GM18873 (cell line): ENCODE measurements around the gene CD300LF.

Experiments used
- ATAC-seq: cut with Tn5 transposase; IDR thresholded peaks from one replicate; pipeline ENCODE4 v1.9.1; 2021; ENCODE audit warnings: mild to moderate bottlenecking, moderate library complexity, moderate number of reproducible peaks; ENCODE audit not compliant: unreplicated experiment, low FRiP score

Gene CD300LF

DNA sequence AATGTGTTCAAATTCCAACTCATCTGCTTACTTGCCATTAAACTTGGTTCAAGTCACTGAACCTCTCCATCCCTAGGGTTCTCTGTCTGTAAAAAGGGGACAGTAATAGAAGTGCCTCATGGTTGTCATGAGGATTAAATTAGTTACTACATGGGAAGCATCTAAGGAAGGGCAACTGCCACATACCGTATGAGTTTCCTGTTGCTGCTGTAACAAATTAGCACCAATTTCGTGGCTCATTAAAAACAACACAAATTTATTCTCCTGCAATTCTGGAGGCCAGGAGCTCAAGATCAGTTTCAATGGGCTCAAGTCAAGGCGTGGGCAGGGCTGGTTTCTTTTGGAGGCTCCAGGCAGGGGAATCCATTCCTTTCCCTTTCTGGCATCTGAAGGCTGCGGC is 18.6 kb downstream of the CD300LF start:
- no peak for ATAC-seq

DNA sequence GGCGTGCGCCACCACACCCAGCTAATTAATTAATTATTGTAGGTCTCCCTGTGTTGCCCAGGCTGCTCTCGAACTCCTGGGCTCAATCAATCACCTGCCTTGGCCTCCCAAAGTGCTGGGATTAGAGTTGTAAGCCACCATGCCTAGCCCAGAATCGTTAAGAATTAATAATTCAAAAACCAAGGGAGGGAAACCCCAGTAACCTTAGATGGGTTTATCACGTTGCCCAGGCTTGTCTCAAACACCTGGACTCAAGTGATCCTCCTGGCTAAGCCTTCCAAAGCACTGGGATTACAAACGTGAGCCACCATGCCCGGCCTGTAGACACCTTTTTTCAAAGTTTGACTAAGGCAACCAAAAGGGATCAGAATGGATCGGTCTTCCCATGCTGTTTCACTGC is 21.6 kb downstream of the CD300LF start:
- no peak for ATAC-seq

DNA sequence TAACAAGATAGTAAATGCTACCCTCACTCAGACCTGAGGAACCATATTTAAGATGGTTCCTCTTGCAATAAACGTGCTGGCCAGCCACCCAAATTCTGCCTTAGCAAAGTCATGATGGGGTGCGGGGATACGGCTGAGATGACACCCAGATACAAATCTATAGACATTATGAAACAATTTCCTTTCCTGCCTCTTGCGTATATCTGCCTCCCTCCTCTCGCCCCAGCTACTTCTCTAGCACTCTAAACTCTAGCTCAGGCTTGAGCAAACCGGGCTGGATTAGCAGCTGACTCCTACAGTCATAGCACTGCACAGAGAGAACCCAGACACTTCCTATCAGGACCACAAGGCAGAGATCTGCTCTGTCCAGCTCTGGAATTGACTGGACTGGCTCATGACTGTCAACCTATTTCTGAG is 22.3 kb downstream of the CD300LF start:
- ATAC-seq, result no peak

DNA sequence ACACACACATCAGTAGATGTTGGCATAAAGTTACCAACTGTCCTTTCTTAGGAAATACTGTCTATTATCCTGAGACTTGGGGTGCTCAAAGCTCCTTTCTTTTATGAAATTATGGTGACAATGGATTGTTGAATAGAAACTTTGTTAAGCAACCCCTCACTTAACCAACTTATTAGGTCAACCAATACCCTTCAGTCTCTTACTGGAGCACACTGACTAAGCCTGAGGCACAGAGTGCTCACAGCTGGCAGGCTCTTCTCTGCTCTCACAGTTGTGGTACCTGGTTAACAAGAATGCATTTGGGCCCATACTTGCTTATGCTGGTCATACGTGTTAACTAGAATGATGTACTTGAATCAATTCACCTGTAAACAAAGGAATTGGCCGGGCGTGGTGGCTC is 24.8 kb downstream of the CD300LF start:
- ATAC-seq, result no peak

DNA sequence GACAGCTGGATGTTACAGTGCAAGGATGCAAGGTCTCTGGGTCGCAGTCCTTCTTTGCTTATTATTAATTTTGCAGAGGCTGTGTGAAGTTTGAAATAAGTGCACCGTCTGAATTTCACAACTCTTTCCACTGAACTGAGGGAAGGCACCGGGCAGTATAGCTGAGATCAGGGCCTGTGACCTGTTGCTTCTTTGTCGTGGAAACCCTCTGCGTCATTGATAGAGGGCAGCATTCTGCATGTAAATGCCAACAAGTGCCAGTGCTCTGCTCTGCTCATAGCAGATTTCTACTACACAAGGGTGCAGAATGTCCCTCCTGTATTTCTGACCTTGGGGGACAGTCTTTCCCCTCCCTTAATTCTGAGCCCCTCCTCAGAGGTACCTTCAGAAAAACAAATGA is 26.0 kb downstream of the CD300LF start:
- ATAC-seq, result no peak

DNA sequence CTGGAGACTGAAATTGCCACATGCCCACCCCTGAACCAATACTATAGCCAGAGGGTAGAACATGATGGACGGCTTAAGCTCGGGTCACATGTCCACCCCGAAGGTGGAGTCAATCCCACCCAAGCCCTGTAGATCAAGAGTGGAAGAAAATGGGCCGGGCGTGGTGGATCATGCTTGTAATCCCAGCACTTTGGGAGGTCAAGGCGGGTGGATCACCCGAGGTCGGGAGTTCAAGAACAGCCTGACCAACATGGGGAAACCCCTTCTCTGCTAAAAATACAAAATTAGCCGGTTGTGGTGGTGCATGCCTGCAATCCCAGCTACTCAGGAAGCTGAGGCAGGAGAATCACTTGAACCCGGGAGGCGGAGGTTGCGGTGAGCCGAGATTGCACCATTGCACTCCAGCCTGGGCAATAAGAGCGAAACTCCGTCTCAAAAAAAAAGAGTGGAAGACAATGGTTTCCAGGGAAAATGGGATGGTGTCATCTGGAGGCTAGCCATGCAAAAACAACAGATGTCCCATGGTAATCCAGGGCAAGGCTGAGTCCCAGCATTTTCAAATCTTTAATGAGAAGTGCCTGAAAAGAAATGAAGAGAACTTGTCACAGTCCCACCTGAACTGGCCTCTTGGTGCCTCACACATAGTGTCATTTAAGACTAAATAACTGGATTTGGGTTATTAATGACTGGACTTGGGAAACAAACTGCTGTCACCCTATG is 30.1 kb downstream of the CD300LF start:
- ATAC-seq, result no peak

DNA sequence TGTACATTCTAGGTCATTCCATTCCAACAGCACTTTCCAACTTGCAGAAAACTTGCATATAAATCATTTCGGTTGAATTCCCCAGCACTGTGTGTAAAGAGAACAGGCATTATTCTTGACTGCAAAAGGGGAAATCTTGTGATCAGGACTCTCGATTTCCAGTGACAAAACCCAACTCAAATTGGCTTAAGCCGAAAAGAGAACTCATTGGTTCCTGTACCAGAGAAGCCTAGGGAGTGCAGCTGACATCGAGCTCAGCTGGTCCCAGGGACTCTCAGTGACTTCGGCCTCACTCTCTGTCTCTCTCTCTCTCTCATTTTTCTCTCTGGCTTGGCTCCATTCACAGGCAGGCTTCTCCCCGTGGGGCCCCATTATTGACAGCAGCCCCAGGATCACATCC is 30.7 kb downstream of the CD300LF start:
- no peak for ATAC-seq

DNA sequence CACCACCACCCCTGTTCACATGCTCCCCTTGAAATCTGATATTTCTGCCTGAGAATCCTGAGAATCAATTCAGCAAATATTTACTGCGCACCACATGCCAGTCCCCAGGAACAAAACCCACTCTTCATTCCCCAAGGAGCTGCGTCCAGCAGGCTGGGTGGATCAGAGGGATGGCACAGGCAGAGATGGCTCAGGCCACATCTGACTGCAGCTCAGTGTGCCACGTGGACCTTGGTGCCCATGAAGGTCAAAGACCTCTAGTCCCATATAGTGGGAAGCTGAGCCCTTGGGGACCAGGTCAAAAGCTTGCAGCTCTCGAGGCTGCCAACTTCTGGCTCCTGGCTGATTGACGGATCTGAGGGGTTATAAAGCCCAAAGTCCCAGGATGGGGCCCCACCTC is 31.8 kb downstream of the CD300LF start:
- ATAC-seq, result no peak

DNA sequence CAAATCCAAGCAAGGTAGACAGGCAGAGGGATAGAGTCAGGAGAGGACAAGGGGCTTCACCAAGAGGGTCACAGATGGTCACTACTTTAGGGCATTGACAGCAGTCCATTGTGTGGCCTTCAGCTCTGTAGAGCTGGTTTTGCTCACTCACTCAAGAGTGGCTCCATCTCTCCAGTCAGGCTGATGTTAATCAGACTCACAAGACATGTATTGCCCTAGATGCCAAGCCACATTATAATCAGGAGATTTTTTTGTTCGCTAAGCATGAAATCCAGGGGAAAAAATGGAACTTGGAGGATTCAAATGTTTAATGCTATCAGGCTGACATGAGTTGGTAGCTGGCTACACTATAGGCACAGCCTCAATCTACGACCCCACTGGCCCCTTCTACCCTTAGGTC is 32.5 kb downstream of the CD300LF start:
- ATAC-seq, result no peak

DNA sequence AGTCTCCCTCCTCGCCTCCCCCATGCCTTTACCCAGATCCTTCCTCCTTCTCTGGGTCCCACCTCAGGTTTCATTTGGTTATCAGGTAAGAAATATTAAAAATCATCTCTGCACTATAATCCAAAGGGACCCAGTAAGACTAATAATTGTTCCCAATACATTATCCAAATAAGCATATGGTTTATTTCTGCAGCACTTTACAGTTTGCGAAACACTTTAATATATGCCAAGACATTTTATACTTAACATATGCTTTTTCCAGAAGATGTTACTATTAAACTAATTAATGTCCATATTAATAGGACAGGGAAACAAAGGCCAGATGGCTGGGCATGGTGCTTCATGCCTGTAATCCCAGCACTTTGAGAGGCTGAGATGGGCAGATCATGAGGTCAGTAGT is 33.3 kb downstream of the CD300LF start:
- no peak for ATAC-seq

DNA sequence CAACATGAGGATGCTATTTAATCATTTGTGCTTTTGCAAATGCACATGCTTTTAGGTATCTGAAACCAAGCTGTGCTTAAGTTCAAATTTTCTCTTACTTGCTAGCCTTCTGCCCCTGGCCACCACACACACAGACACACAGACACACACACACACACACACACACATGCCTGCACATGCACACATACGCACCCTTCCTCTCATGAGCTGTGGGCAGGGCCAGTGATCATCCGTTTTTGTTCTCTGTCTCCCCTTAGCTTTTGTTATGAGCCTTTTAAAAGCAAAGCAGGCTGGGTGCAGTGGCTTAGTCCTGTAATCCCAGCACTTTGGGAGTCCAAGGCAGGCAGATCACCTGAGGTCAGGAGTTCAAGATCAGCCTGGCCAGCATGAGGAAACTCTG is 34.2 kb downstream of the CD300LF start:
- no peak for ATAC-seq

DNA sequence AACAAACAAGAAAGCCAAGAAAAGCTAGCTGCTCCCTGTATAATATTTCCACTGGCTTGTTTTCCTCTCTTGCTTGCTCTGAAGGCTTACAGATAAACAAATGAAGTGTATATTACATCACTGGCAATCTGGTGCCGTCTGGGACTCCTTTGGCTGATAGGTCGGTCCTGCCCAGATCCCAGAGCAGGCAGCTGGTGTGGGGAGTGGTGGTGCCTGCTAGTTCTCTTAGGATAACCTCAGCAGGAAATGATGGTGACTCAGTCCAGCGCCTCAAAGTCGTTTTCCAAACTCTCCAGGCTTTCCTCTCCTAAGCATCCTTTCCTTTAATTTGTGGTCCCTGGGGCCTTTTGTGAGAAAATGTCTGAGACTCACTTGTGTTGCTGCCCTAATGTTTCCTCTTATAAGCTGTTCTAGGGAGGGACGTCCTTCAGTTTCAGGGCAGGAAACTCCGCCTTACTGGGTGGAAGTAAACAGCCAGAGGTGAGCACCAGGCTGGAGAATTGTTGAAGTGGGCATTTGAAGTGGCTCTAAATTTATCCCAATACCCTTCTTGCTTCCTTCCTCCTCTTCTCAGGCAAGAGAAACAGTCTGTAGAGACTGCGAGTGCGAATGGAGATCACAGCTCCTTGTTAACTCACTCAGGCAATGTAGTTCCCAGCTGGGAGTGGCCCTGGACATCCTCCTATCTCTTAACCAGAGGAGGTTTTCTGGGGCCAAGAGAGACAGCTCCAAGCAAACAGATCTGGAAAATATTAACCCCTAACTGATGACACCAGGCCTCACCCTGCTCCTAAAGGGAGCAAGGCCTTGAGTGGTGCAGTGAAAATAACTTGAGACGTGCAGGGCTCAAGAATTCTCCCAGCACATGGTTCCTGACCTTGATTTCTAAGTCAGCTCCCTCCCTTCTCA is 34.9 kb downstream of the CD300LF start:
- ATAC-seq, result no peak

DNA sequence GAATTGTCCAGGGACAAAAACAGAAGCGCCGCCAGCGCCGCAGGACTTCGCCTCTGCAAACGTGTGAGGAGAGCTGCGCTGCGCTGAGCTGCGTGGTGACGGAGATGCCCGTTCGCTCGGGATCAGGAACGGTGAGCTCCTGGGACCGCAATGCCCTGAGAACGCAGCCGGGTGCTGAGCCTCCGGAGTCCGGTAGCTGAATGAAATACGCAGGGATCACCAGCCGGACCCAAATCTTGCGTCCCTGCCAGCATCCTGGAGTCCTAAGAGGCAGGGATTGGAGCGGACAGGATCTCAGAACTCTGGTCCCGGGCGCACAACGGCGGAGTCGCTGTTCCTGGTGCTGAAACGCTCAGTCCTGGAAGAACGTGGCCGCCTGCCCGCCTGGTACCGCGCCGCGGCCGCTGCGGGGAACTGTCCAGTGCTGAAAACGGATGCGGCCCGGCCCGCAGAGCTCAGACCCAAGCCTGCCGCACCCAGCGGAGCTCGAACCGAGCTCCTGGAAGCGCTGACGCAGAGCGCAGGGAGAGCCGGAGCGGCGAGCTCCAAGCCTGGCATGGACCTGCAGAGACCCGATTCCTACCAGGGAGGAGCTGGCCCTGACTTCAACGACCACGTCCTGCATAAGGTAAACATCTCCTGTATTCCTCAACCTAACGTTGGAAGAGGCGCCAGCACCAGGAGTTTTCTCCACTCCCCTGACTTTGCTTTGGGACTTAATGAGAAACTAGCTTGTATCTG is 41.5 kb downstream of the CD300LF start:
- no peak for ATAC-seq

DNA sequence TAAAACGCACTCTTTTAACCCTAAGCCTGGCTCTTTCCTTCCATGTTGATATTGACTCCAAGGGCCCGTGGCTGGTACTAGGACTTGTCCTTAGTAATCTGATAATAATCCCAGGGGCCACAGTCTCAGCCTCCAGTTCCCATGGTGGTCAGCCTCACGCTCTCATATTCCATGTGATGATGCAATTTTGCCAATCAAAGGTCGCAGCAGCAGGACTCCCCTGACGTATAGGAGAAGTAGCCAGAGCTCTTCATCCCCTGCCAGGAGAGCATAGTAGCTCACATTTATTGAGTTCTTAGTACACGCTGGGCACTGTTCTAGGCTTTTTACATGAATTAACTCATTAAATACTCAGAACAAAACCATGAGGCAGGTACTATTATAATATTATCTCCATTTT is 42.4 kb downstream of the CD300LF start:
- ATAC-seq, result no peak

DNA sequence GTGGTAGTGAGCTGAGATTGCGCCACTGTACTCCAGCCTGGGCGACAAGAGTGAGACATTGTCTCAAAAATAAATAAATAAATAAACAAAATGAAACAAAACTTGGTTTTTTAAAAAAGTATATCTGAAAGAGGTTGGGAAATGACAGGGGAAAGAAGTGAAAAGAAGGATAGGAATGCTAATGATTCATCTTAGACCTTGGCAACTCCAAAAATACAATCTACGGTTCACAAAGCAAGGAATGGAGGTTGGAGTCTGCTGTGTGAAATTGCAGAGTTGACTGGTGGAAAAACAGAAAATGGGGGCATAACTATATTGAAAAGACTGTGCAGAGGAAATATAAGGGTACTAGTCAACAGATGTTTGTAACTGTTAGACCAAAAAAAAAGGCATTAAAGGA is 49.2 kb downstream of the CD300LF start:
- no peak for ATAC-seq

DNA sequence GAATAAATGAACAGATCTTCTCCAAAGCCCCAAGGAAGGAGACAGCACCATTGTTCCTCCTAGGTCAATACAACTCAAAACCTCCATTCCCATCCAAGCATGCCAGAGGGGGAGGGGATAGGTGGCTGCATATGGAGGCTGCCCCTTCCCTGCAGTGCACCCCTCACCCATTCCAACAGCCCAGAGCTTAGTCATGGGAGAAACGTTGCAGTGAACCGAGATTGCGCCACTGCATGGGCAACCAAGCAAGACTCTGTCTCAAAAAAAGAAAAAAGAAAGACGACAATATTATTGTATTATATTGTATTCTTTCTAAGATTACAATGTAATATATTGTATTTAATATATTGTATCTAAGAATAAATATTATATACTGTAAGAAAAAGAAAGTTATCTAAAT is 52.8 kb downstream of the CD300LF start:
- no peak for ATAC-seq

DNA sequence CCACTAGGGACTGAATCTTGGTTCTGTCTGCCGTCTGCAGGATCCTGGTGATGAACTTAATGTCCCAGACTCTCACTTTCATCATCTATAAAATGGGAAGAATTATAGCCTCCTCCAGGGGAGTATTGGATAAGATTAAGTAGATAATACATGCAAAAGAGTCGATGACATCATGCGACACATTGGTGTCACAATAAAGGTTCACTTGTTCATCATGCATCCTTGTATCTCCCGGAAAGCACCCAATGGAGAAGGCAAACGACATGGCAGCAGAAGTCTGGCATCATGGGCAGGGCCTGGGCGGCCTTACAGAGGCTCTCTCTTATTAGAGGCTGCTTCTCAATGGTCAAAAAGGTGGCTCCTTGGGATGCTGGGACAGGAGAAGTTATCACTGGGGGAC is 54.1 kb downstream of the CD300LF start:
- no peak for ATAC-seq

DNA sequence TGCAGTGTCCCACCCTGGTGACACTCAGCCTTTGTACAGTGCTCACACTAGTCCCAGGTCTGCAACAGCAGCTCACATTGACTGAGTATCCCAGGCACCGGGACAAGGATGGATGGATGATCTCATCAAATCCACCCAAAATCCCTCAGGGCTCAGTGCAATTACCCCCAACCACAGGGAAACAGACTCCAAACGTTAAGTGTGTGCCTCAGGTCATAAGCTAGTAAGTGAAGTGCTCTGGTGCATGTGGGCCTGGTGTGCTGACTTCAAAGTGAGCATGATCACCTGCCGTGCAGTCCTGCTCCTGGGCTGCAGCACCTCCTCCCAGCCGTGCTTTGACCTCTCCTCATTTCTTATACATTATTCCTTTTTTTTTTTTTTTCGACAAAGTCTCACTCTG is 58.0 kb downstream of the CD300LF start:
- no peak for ATAC-seq

DNA sequence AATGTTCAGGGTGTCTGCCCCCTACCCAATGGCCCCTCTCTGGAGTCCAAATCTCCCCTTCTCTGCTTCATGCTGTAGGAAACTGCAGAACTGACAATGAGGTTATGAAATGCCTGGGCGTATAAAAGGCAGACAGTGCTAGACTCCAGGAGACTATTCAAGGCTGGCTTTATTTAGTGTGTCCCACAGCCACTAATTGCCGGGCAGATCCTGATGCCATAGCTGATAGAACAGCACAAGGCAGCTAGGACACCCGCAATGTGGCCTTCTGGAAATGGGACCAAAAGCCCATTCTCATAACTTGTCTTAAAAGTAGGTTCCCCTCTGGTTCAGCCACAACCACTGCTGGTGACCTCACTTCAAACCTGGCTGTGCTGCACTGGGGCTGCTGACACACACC is 60.7 kb downstream of the CD300LF start:
- ATAC-seq, result no peak

DNA sequence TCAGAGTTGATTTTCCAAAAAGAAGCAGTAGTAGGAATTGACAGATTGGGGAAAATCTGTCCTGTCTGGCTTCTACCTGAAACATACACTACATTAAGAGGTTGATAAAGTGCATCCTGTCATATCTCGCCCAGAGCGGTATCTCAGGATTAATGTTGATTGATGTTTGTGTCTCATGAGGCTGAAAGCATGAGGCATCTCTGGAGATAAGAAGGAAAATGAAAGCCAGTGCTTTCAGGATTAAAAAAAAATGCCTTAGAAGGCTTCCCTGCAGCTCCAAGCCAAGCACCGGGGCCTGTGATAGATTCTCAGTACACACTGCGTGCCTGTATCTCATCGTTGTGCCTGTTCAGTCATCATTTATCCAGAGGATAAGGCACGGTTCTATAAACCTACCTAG is 62.8 kb downstream of the CD300LF start:
- ATAC-seq, result no peak
